Right cardiac atrium (tissue), 5 donors: ENCODE results near the gene E2F1. TPM values are rescaled to one million over a fixed set of nuclear protein-coding genes. Genes with fewer than 3 reads are reported as not detected.
A peak's percentile ranks its signal among the peaks of the same experiment; 100 is the strongest.

Experiments used
- ATAC-seq, 2 donors: fragments of 200-7000 bp; cut with Tn5 transposase; one replicate each; pipeline versions ENCODE4 v1.8.0 to v1.9.1; 2020; ENCODE audit warnings: moderate library complexity in 2 of 2, mild to moderate bottlenecking in 1 of 2
- DNase-seq, 3 donors: peaks; one replicate each; pipeline ENCODE4 v3.0.0-alpha.2; 2020
- H3K27ac ChIP-seq: one replicate; pipeline ENCODE4 v1.5.1; 2013; ENCODE audit warnings: mild to moderate bottlenecking, low read length, control low read depth, moderate library complexity
- H3K27me3 ChIP-seq: one replicate; pipeline ENCODE4 v1.6.1; 2013; ENCODE audit not compliant: control insufficient read depth, insufficient read depth
- H3K4me1 ChIP-seq: one replicate; pipeline ENCODE4 v1.6.1; 2013; ENCODE audit warnings: low read length; ENCODE audit not compliant: control insufficient read depth, insufficient read depth
- H3K4me3 ChIP-seq: one replicate; pipeline ENCODE4 v1.5.1; 2013; ENCODE audit warnings: low read length, control low read depth
- H3K9me3 ChIP-seq: one replicate; pipeline ENCODE4 v1.6.1; 2013; ENCODE audit warnings: low read length; ENCODE audit not compliant: control insufficient read depth
- WGBS: extraction: QIAGEN DNeasy Blood & Tissue Kit; methylation state at CpG from one replicate; pipeline ENCODE4 v1.1.7; 2013; 5-methylcytosine and 5-hydroxymethylcytosine counted together
- intact Hi-C, 4 donors: fragments of 100-400 bp; cut with DNase I; formaldehyde crosslinking; loops; one replicate each; pipeline versions ENCODE4 v1.11.0 to v1.14.0; 2022 to 2023
- polyA plus RNA-seq: library from polyadenylated mRNA; stranded (reverse); fragments of 200-250 nt; gene quantifications from one replicate; pipeline ENCODE4 v1.2.3, GENCODE V29; 2013
- total RNA-seq, 4 donors: library from RNA; stranded (reverse); fragmentation: NEBNext Ultra II Directional; extraction: Animal tissue kit (Norgen Biotek cat#: 25700); gene quantifications; one replicate each; pipeline ENCODE4 v1.2.1, GENCODE V29; 2021
- donor health status: healthy with polysubstance abuse.
- donor health status: DM: no; HTN: yes; CAD: no.
- donor health status: DM: no; HTN: no; CAD: no.
- donor health status: DM: no; HTN: yes; CAD: no; lungs with severe emphysema.
- donor health status: DM: yes; HTN: yes; CAD: no.

The E2F1 gene
- total and polyA plus RNA-seq, 5 donors: 0.45 to 2.2 (median 0.97) TPM

- Histone ChIP-seq H3K9me3 (no peaks in the 10 kb centered on the region), H3K4me1 (no peaks in the 10 kb centered on the region), H3K4me3 (no peak overlapping the region), H3K27ac (peak overlapping the region; percentile 59), H3K27me3 (no peaks in the 10 kb centered on the region)
- intact Hi-C loops: no loop called here
- ATAC-seq (peak; percentile 10 to 38), DNase-seq (peak; percentile 57 to 85 (median 70))
- WGBS: 45% methylated on average over 16 of the region's 16 CpGs
These were observed 10.8 kb downstream of the E2F1 start for GRCh38 chr20:33675136-33675959.

GRCh38 chr20:33674294-33675135, 11.7 kb downstream of the E2F1 start, which contains the start of gene NECAB3:
TSS of gene NECAB3 (minus strand) at chr20:33674428. CDS start at chr20:33674352, 76 bp downstream.
- intact Hi-C loops: no loop called here
- DNase-seq (peak; percentile 83 to 96 (median 94)), ATAC-seq (peak; percentile 82)
- 3% methylated on average over 73 of the region's 73 CpGs for WGBS
- H3K4me1 ChIP-seq: no peaks in the 10 kb centered on the region
- no peaks in the 10 kb centered on the region for H3K9me3 ChIP-seq
- H3K27me3 ChIP-seq: no peaks in the 10 kb centered on the region
- H3K27ac ChIP-seq: peak within 1 kb of the TSS; percentile 59
- H3K4me3 ChIP-seq: peak within 1 kb of the TSS; percentile 78

- intact Hi-C loops: no loop called here
- H3K27ac ChIP-seq: peak overlapping the region; percentile 55
- WGBS: 16% methylated on average over 29 of the region's 29 CpGs
- no peaks in the 10 kb centered on the region for H3K27me3 ChIP-seq
- no peaks in the 10 kb centered on the region for H3K9me3 ChIP-seq
- peak overlapping the region; percentile 78 for H3K4me3 ChIP-seq
- ATAC-seq: peak in 1 of 2 donors; percentile 2
- DNase-seq: peak in 2 of 3 donors; percentile 61 to 71
- H3K4me1 ChIP-seq: no peaks in the 10 kb centered on the region
These were observed 12.5 kb downstream of the E2F1 start for GRCh38 chr20:33673410-33674293.

- no peaks in the 10 kb centered on the region for H3K27me3 ChIP-seq
- peak overlapping the region; percentile 78 for H3K4me3 ChIP-seq
- H3K27ac ChIP-seq: peak overlapping the region; percentile 5
- H3K4me1 ChIP-seq: no peaks in the 10 kb centered on the region
- DNase-seq (no peak), ATAC-seq (no peak)
- intact Hi-C loops: no loop called here
- H3K9me3 ChIP-seq: no peaks in the 10 kb centered on the region
- WGBS: 75% methylated on average over 4 of the region's 4 CpGs
These were observed 13.1 kb downstream of the E2F1 start for GRCh38 chr20:33673114-33673409.

- DNase-seq (peak in 2 of 3 donors; percentile 58 to 65), ATAC-seq (no peak)
- Histone ChIP-seq H3K4me1 (no peaks in the 10 kb centered on the region), H3K4me3 (peak overlapping the region; percentile 78), H3K27me3 (no peaks in the 10 kb centered on the region), H3K27ac (no peak overlapping the region), H3K9me3 (no peaks in the 10 kb centered on the region)
- intact Hi-C loops: no loop called here
- WGBS: 60% methylated on average over 17 of the region's 17 CpGs
These were observed 13.6 kb downstream of the E2F1 start for GRCh38 chr20:33672426-33673113.

- Histone ChIP-seq H3K4me1 (no peaks in the 10 kb centered on the region), H3K9me3 (no peaks in the 10 kb centered on the region), H3K27ac (no peak overlapping the region), H3K27me3 (no peaks in the 10 kb centered on the region), H3K4me3 (no peak overlapping the region)
- intact Hi-C loops: no loop called here
- WGBS: 70% methylated on average over 8 of the region's 8 CpGs
- DNase-seq (no peak), ATAC-seq (no peak)
These were observed 14.5 kb downstream of the E2F1 start for GRCh38 chr20:33671573-33672288.

- no peak for ATAC-seq
- Histone ChIP-seq H3K27ac (no peak overlapping the region), H3K4me3 (no peak overlapping the region), H3K27me3 (no peaks in the 10 kb centered on the region), H3K9me3 (no peaks in the 10 kb centered on the region), H3K4me1 (no peaks in the 10 kb centered on the region)
- intact Hi-C loops: no loop called here
- WGBS: 87% methylated on average over 6 of the region's 6 CpGs
- no peak for DNase-seq
These were observed 15.3 kb downstream of the E2F1 start for GRCh38 chr20:33670715-33671499.

GRCh38 chr20:33669873-33670640, 16.1 kb downstream of the E2F1 start:
- intact Hi-C loops: loop anchor here in 1 of 4 donors (10.0 kb wide), 1 partner anchor 225 kb away; the partner anchor contains the start of gene SNTA1
- H3K27ac ChIP-seq: no peak overlapping the region
- H3K9me3 ChIP-seq: no peaks in the 10 kb centered on the region
- 72% methylated on average over 13 of the region's 13 CpGs for WGBS
- DNase-seq (no peak), ATAC-seq (no peak)
- H3K4me3 ChIP-seq: no peak overlapping the region
- no peaks in the 10 kb centered on the region for H3K4me1 ChIP-seq
- H3K27me3 ChIP-seq: no peaks in the 10 kb centered on the region

- H3K4me1 ChIP-seq: no peaks in the 10 kb centered on the region
- H3K27me3 ChIP-seq: no peaks in the 10 kb centered on the region
- WGBS: 96% methylated on average over 5 of the region's 5 CpGs
- H3K9me3 ChIP-seq: no peaks in the 10 kb centered on the region
- no peak overlapping the region for H3K4me3 ChIP-seq
- ATAC-seq (no peak), DNase-seq (no peak)
- intact Hi-C loops: loop anchor here in 1 of 4 donors (10.0 kb wide), 1 partner anchor 224 kb away; the partner anchor contains the start of gene SNTA1
- H3K27ac ChIP-seq: no peak overlapping the region
These were observed 17.0 kb downstream of the E2F1 start for GRCh38 chr20:33669224-33669623.
